PC-3 (cell line): ENCODE results near the gene FKBP15.

Experiments
- EZH2 ChIP-seq: fragments of 300-600 bp; sonication (generic); IDR thresholded peaks from one replicate; pipeline ENCODE4 v1.6.1; 2017; ENCODE audit warnings: antibody characterized with exemption, mild to moderate bottlenecking, low read length; ENCODE audit not compliant: unreplicated experiment
- EZH2phosphoT487 ChIP-seq: fragments of 300-600 bp; sonication (generic); IDR thresholded peaks from 2 replicates; pipeline ENCODE4 v1.6.1; 2018; ENCODE audit warnings: mild to moderate bottlenecking, antibody characterized with exemption, low read length, borderline replicate concordance
- TF ChIP-seq, protein P1 (sequence below): fragments of 300-600 bp; sonication (generic); conservative IDR thresholded peaks from 2 replicates; pipeline ENCODE4 v1.5.1; 2017; ENCODE audit warnings: antibody characterized with exemption, low read depth, mild to moderate bottlenecking, low read length

DNA sequence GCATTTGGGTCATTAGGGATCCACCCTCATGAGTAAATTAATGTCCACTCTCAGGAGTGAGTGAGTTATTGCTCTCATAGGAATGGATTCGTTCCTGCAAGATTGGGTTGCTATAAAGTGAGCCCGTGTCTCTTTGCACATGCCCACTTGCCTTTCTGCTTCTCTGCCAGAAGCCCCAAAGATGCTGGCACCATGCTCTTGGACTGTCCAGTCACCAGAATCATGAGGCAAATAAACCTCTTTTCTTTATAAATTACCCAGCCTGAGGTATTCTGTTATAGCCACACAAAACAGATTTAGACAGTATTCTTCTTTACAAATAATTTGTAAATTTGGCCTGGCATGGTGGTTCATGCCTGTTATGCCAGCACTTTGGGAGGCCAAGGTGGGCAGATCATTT lies 29.7 kb upstream of the FKBP15 start:
- TF ChIP-seq, protein P1, sequence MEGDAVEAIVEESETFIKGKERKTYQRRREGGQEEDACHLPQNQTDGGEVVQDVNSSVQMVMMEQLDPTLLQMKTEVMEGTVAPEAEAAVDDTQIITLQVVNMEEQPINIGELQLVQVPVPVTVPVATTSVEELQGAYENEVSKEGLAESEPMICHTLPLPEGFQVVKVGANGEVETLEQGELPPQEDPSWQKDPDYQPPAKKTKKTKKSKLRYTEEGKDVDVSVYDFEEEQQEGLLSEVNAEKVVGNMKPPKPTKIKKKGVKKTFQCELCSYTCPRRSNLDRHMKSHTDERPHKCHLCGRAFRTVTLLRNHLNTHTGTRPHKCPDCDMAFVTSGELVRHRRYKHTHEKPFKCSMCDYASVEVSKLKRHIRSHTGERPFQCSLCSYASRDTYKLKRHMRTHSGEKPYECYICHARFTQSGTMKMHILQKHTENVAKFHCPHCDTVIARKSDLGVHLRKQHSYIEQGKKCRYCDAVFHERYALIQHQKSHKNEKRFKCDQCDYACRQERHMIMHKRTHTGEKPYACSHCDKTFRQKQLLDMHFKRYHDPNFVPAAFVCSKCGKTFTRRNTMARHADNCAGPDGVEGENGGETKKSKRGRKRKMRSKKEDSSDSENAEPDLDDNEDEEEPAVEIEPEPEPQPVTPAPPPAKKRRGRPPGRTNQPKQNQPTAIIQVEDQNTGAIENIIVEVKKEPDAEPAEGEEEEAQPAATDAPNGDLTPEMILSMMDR = no peak
- TF ChIP-seq EZH2 = no peak
- no peak for TF ChIP-seq EZH2phosphoT487
